Hematopoietic multipotent progenitor cell treated with erythropoietin and hydrocortisone succinate and interleukin-3 and kit ligand, for 15 days (in vitro differentiated cells): ENCODE measurements around the gene TRIM38.
"Not testable (repeated sequence)": the region's sequence is repeated elsewhere in the genome, so short reads cannot be mapped to it uniquely, and the experiment has no call there.

ENCODE experiments used
- DNase-seq: peaks from one replicate; pipeline ENCODE4 v3.0.0-alpha.2; 2015; ENCODE audit warnings: low spot score

TRIM38 gene

GRCh38 chr6:25972902-25973301 lies 10.3 kb downstream of the TRIM38 start:
- no peak for DNase-seq

DNA sequence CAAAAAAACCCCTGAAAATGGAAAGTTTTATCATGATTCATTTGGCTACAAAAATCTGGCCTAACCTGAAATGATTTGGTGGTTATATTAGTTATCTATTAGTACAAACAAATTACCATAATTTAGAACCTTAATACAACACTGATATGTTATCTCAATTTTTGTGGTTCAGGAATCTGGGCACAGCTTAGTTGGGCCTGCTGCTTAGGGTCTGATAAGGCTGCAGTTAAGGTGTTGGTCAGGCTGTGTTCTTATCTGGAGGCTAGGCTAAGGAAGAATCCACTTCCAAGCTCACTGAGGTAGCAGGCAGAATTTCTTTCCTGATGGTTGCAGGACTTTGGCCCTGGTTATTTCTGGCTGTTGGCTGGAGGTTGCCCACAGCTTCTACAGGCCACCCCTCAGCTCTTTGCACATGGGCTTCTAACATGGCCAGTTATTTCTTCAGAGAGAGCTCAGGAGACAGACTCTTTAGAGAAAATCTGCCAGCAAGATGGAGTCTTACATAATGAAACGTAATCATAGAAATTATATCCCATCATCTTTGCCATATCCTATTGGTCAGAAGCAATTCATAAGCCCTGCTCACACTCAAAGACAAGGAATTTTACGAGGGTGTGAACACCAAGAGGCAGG lies 11.4 kb downstream of the TRIM38 start:
- DNase-seq, result no peak

DNA sequence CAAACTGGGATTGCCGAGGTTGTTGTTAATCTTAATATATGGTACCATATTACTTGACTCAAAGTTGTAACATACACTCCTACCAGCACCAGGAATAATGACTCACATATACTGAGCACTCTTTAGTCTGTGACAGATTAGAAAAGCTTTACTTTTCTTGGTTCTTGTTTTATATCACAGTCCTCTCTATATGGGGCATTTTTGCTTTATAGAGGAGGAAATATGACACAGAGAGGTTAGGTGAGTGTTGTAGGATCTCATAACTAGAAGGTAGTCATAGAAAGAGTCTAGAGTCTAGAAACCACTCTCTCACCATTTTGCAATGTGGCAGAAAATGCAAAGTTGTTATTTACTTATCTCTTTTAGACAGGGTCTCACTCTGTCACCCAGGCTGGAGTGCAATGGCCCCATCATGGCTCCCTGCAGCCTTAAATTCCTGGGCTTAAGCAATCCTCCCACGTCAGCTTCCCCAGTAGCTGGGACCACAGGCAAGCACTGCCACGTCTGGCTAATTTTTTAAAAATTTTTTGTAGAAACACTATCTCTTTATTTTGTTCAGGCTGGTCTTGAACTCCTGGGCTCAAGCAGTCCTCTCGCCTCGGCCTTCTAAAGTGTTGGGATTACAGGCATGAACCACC lies 13.4 kb downstream of the TRIM38 start:
- DNase-seq, result no peak

GRCh38 chr6:25980935-25981334 lies 18.3 kb downstream of the TRIM38 start:
- DNase-seq, result no peak

DNA sequence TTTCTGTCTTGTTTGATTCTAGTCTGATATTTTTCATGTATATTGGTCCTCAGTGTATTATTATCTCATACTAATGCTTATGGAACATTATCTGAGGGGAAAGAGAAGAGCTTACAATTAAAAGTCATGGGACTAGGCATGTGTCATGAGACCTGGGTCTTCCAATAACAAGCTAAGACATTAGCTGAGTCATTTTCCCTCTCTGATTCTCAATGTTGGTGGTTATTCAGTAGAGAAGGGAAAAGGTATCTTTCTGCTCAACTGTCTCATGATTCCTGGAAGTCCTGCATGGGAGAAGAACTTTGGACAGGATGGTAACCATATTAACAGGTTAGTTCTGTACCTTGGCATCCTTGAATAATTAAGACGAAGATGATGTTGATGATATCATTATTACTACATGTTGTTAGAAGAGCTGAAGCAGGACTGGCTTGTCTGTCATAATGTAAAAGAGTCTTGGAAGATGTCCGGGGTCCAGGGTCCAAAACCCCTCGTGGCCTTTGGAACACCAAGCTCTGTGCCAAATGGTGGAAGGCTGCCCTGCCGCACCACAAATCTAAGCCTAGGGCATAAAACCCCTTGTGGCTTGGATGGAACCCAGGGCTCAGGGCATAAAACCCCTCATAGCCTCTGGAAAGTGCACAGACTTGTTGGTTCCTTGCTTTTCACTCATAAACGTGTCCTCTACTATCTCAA lies 19.1 kb downstream of the TRIM38 start:
- no peak for DNase-seq

DNA sequence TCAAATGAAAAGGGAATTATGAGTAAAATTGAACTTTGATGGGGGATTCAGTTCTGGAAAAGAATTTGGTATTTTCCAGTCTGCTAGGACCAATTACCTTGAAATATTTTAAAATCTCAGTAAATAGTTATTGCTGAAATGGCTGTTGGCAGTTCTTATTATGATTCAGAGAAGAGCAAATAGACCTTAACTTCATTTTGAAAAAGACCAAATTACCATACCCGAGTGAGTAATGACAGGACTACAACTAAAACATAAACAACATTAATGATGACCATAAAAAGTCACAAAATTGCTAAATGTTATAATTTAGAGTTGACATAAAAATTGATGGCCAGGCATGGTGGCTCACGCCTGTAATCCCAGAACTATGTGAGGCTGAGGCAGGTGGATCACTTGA lies 21.7 kb downstream of the TRIM38 start:
- no peak for DNase-seq

GRCh38 chr6:25987845-25988244 lies 25.2 kb downstream of the TRIM38 start:
- DNase-seq, result no peak

GRCh38 chr6:25990172-25990873 lies 27.7 kb downstream of the TRIM38 start:
- no peak for DNase-seq

DNA sequence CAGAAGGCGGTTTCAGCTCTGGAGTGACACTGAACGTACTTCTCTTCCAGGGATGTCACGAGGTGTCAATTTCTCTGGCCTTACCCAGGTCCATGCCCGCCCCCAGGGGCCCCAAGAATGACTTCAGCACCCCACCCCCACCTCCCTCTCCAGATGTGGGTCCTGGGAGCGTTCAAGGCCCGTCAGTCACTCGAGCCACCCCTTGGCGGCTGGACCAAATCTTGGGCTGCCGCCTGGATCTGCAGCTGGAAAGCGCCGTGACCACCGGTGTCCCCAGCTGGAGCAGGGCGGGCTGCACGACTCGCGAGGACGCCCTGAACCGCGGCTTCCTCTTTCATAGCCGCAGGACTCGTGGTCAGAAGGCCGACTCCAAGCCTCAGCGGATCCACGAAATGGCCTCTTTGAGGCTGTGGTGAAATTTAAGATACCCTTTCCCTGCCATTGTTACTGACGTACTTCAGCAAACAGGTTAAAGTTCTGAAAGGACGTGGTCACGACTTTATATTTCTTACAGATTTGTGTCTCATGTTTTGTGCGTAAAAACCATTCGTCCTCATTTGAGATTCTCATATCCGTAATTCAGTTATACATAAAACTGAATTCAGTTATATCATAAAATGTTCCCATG lies 29.3 kb downstream of the TRIM38 start:
- DNase-seq, result peak; percentile 31

DNA sequence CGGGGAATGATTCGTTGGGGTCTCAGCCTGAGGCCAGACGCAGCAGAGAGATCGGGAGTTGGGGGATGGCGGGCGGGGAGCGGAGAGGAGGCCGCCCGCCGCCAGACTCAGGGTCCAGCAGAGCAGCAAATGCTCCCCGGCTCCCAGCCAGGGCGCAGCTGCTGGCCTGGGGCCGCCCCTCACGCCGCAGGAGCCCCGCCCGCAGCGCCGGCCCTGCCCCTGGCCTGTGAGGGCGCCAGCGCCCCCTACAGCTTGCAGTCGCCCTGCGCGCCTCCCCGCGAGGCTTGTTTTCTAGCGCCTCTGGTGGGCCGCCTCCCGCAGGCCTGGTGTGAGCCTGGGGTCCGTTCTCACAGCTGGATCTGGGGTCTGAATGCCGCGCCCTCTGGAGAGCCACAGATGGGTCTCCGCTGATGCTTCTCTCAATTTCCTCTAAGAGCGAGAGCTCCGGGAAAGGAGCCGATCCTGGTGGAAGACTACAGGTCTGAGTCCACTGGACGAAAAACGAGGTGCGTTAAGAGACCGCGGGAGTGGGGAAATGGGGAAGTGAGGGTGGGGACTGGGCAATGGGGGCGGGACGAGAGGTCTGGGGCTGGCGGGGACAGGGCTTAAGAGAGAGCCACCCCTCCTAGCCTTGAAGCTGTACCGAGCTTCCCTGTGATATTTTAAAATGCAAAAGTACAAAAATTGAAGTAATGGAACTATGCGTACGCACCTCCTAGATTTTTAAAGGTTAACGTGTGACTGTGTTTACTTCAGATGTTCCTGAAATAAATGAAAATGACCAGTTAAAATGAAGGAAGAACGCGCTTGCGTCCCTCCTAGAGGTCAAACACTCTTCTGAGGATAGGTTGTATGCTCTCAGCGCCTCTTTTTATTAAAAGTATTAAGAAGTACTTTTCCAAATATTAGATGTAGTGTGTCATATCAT lies 30.1 kb downstream of the TRIM38 start:
- DNase-seq, result peak; percentile 93

GRCh38 chr6:25993341-25993684 lies 30.7 kb downstream of the TRIM38 start:
- not testable (repeated sequence) for DNase-seq

DNA sequence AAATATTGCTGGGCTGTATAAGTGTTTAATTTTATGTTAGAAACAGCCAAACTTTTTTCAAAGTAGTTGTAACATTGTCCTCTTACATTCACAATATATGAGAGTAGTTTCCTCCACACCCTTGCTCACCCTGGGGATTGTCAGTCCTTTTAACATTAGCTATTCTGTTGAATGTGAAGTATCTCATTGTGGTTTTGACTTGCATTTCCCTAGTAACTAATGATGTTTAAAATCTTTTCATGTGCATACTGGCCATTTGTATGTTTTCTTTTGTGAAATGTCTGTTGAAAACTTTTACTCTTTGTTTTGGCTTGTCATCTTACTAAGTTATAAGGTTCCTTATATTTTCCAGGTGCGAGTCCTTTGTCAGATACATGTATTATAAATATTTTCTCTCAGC lies 32.9 kb downstream of the TRIM38 start:
- no peak for DNase-seq

DNA sequence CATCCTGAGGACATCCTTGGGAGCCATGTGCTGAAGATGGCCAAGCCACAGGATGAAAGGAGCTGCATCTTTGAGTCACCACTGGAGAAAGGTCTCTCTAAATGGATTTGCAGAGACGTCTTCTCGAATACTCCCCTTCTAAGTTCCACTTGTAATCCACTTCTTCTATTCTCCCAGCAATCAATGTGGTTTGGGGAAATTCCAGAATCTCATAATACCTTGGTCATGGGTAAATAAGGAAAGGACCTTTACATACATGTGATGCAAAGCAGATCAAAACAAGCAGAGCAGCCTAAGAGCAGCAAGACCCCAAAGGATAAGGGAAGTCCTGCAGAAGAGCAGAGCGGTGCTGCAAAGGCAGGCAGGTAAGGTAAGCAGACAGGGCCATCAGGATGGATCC lies 35.3 kb downstream of the TRIM38 start:
- DNase-seq, result no peak

DNA sequence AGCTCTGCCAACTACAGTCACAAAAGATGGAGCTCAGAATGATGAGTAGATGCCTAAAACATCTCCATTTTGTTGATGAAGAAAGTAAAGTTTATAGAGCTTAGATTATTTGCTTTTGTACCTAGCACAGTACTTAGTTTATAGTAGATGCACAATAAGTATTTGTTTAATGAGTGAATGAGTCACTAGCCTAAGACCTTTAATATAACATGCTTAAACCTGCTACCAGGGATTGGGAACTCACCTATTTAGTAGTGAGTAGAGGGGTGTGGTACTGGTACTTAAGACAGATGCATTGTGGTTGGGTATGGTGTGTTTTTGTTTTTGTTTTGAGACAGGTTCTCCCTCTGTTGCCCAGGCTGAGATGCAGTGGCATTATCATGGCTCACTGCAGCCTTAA lies 35.8 kb downstream of the TRIM38 start:
- no peak for DNase-seq

DNA sequence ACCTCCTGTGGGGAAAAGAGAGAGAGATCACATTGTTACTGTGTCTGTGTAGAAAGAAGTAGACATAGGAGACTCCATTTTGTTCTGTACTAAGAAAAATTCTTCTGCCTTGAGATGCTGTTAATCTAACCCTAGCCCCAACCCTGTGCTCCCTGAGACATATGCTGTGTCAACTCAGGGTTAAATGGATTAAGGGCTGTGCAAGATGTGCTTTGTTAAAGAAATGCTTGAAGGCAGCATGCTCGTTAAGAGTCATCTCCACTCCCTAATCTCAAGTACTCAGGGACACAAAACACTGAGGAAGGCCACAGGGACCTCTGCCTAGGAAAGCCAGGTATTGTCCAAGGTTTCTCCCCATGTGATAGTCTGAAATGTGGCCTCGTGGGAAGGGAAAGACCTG lies 36.6 kb downstream of the TRIM38 start:
- not testable (repeated sequence) for DNase-seq

DNA sequence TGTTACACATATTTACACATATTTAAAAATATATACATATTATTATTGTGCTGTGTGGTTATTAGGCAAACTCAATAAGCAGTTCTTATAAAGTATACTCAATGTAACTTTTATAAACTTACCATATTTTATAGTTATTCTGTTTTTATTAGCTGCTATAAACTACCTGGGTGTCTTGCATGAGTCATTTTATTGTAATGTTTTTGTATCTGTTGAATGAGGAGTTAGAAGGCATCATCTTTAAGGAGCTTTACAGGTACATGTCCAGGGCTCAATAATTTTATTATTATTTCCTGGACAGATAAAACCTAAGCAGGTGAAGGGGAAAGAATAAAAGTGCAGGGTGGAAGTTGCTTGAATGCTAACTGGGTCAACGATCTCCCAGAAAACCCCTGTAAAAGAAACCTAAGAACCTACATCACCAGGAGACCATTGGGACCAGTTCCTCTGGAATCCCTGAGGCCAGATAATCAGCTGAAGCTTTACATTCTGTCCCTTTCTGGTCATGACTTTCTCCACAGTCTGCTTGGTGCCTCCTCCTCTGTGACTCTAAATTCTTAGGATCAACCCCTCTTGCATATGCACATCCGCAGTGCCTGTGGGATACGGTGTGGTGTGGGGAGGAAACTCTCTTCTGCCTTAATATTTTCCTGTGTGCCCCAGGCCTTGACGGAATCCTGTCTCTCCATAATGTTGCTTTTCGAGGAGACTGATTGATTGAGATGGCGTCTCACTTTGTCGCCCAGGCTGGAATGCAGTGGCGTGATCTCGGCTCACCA lies 38.0 kb downstream of the TRIM38 start:
- DNase-seq, result no peak

DNA sequence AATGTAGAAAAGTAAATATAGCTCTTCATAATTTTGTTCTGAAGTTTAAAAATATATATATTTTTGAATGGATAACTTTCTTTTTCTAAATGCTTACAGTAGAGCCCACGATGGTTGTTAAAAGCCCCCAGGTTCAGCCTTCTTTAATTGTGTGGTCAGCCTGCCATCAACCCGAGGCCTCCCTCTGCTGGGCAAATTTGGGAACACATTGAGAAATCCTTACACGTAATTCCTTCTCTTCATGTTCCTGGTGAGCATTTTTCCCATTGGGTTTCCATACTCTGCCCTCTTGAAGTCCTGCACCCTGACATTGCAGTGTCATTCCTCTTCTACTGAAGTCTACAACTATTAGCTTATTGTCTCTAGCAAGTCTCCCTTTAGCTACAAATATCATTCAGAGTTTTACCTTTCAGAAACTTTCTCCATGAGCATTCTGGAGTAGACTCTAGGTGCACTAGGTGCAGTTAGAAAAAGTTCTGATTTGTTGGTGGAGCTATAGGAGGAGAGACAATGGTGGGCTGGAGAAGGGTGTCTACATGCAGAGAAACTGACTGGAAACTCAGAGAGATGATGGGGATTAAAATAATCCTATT lies 40.6 kb downstream of the TRIM38 start:
- peak; percentile 64 for DNase-seq

DNA sequence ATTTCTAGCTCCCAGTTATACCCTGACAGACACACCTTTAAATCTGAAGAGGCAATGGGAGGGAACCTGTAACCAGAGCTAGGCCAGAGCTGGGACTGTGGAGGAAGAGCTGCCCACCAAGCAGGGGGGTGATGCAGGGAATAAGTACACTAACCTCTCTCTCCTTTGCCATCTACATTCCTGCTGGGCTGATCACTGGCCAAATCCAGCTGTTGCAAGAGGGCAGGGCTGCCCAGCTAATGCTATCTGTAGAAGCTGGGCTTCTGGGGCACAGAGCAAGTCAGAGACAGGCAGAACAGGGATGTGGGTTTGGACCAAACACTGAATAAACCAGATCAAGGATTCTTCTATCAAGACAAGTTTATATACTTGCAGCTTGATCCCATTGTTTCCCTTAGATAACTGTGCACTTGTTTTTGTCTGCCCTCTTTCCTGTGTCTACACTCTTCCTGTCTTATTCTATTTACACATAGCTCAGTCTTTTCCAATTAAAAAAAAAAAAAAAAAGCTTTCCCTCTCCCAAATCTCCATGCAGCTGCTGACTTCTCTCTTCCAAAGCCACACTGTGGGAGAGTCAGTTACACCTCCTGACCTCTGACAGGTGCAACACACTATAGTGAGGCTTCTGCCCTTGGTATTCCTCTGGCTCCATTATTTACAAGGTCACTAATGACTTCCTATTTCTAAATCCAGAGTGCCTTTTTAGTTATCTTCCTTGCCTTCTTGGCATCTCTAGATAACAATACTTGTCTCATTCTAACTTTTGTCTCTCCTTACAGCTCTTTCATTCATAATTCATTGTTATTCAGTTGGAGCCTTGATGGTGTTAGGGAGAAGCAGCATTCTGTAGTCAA lies 43.7 kb downstream of the TRIM38 start:
- DNase-seq, result no peak

- not testable (repeated sequence) for DNase-seq
These were observed 44.3 kb downstream of the TRIM38 start for GRCh38 chr6:26006940-26007305.
